ENCODE results near the gene GAL3ST3.
"Not testable (repeated sequence)": the region's sequence is repeated elsewhere in the genome, so short reads cannot be mapped to it uniquely, and the experiment has no call there.

Gene GAL3ST3

GRCh38 chr11:66048547-66049323 is at the start of gene GAL3ST3:
Gene GAL3ST3, minus strand, starts transcription at chr11:66049161. Its CDS starts 3,746 bp downstream, at chr11:66045415.
- DNase-seq: no peak

- DNase-seq: not testable (repeated sequence)
Measured at GRCh38 chr11:66092125-66092524, 43.2 kb upstream of the GAL3ST3 start.

- DNase-seq: no peak
Measured at GRCh38 chr11:66090288-66090687, 41.3 kb upstream of the GAL3ST3 start.

- DNase-seq: no peak
Measured at GRCh38 chr11:66089067-66089466, 40.1 kb upstream of the GAL3ST3 start.

- no peak for DNase-seq
Measured at GRCh38 chr11:66087148-66087908, 38.4 kb upstream of the GAL3ST3 start.

- no peak for DNase-seq
Measured at GRCh38 chr11:66084821-66085475, 36.0 kb upstream of the GAL3ST3 start.

- no peak for DNase-seq
Measured at GRCh38 chr11:66083767-66084166, 34.8 kb upstream of the GAL3ST3 start.

GRCh38 chr11:66082946-66083698 is 34.2 kb upstream of the GAL3ST3 start:
- DNase-seq: no peak

- peak; percentile 93 for DNase-seq
Measured at GRCh38 chr11:66081505-66081904, 32.5 kb upstream of the GAL3ST3 start.

- no peak for DNase-seq
Measured at GRCh38 chr11:66080055-66080817, 31.3 kb upstream of the GAL3ST3 start.

- not testable (repeated sequence) for DNase-seq
Measured at GRCh38 chr11:66078949-66079348, 30.0 kb upstream of the GAL3ST3 start.

GRCh38 chr11:66077927-66078326 is 29.0 kb upstream of the GAL3ST3 start:
- DNase-seq: no peak

- no peak for DNase-seq
Measured at GRCh38 chr11:66076561-66076960, 27.6 kb upstream of the GAL3ST3 start.

GRCh38 chr11:66075273-66075672 is 26.3 kb upstream of the GAL3ST3 start:
- no peak for DNase-seq

- no peak for DNase-seq
Measured at GRCh38 chr11:66073669-66074068, 24.7 kb upstream of the GAL3ST3 start.

- DNase-seq: no peak
Measured at GRCh38 chr11:66072518-66072917, 23.6 kb upstream of the GAL3ST3 start.

GRCh38 chr11:66072081-66072480 is 23.1 kb upstream of the GAL3ST3 start:
- DNase-seq: no peak

GRCh38 chr11:66071381-66071801 is 22.4 kb upstream of the GAL3ST3 start:
- DNase-seq: no peak

GRCh38 chr11:66070604-66071380 is 21.8 kb upstream of the GAL3ST3 start:
- no peak for DNase-seq

GRCh38 chr11:66069715-66070603 is 21.0 kb upstream of the GAL3ST3 start, which contains the start of gene PACS1:
Gene PACS1, plus strand, starts transcription at chr11:66070272. Its CDS starts 215 bp downstream, at chr11:66070487.
- peak; percentile 78 for DNase-seq

All from KG1 (cell line).